Activated CD8-positive, alpha-beta memory T cell treated with anti-CD3 and anti-CD28 coated beads for 1 hour (primary cell): Measurements from ENCODE around the gene PRKAA2.
"Not testable (repeated sequence)": the region's sequence is repeated elsewhere in the genome, so short reads cannot be mapped to it uniquely, and the experiment has no call there.

Experiments
- DNase-seq, 2 donors: peaks; one replicate each; pipeline ENCODE4 v3.0.0-alpha.2; 2020; ENCODE audit warnings: low read depth in 1 of 2; ENCODE audit errors: extremely low read depth in 1 of 2

PRKAA2 gene

DNA sequence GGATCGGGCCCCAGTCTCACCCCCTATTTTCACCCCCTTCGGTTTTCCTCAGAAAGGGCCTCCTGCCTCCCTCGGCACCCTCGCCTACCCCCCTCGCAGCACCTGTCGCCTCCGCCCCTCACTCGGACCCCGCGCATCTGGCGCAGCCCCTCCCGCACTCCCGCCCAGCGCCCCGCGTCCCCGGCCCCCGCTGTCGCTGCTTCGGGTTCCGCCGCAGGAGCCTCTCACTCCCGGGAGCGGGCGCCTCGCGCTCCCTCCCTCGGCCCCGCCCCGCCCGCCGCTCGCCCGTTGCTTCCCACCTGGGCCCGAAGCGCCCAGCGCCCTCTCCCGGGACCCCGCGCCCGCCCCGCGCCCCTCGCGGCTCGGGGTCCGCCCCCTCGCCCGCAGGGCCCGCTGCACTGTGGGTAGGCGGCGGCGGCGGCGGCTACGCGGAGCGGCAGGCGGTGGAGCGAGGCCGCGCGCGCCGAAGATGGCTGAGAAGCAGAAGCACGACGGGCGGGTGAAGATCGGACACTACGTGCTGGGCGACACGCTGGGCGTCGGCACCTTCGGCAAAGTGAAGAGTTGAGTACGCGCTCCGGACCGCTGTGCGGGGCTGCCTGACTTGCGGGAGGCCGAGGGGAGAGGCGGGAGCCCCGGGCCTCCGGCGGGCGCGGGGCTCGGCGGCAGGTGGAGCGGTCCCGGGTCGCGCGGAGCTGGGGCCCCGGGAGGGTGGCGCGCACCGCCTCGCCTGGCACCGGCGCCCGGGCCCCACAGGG, at the start of gene PRKAA2:
PRKAA2 (plus strand) TSS at position 396 of the 758 bp plus-strand sequence; CDS start at position 470, 74 bp downstream.
- no peak for DNase-seq

DNA sequence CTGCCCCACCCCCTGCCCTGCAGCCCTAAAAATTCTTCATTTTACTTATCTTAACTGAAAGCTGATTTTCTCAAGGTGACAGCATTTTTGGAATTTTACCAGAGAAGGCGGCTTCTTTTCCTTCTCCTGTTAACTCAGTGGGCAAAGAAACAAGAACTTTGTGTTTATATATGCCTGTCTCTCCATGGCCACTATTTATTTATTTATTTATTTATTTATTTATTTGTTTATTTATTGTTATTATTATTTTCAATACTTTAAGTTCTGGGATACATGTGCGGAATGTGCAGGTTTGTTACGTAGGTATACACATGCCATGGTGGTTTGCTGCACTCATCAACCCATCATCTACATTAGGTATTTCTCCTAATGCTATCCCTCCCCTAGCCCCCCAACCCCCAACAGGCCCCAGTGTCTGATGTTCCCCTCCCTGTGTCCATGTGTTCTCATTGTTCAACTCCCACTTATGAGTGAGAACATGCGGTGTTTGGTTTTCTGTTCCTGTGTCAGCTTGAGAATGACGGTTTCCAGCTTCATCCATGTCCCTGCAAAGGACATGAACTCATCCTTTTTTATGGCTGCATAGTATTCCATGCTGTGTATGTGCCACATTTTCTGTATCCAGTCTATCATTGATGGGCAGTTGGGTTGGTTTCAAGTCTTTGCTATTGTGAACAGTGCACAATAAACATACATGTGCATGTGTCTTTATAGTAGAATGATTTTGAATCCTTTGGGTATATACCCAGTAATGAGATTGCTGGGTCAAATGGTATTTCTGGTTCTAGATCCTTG, 49.5 kb upstream of the PRKAA2 start:
- DNase-seq, result not testable (repeated sequence)

DNA sequence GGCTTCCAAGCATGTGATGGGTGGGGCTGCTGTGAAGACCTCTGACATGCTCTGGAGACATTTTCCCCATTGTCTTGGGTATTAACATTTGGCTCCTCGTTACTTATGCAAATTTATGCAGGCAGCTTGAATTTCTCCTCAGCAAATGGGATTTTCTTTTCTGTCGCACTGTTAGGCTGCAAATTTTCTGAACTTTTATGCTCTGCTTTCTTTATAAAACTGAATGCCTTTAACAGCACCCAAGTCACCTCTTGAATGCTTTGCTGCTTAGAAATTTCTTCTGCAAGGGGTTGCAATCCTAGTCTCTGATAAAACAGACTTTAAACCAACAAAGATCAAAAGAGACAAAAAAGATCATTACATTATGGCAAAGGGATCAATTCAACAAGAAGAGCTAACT, 35.0 kb upstream of the PRKAA2 start:
- not testable (repeated sequence) for DNase-seq

DNA sequence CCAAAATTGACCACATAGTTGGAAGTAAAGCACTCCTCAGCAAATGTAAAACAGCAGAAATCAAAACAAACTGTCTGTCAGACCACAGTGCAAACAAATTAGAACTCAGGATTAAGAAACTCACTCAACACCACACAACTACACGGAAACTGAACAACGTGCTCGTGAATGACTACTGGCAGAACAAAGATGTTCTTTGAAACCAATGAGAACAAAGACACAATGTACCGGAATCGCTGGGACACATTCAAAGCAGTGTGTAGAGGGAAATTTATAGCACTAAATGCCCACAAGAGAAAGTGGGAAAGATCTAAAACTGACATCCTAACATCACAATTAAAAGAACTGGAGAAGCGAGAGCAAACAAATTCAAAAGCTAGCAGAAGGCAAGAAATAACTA, 34.3 kb upstream of the PRKAA2 start:
- DNase-seq, result not testable (repeated sequence)

DNA sequence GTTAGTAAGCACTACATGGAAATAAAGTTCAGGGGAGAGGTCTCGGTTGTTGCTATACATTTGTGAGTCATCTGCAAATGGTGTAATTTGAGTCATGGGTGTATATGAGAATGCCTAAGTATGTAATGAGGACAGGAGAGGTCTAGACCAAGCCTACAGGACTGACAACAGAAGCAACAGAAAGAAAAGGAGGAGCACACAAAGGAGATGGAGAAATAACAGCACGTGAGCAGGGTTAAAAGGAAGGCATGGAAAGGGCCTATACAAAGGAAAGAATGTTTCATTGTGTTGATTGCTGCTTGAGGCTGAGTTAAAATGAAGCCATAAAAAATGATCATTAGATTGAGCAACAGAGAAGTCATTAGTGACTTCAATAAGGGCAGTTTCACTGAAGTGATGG, 28.0 kb upstream of the PRKAA2 start:
- DNase-seq, result no peak

DNA sequence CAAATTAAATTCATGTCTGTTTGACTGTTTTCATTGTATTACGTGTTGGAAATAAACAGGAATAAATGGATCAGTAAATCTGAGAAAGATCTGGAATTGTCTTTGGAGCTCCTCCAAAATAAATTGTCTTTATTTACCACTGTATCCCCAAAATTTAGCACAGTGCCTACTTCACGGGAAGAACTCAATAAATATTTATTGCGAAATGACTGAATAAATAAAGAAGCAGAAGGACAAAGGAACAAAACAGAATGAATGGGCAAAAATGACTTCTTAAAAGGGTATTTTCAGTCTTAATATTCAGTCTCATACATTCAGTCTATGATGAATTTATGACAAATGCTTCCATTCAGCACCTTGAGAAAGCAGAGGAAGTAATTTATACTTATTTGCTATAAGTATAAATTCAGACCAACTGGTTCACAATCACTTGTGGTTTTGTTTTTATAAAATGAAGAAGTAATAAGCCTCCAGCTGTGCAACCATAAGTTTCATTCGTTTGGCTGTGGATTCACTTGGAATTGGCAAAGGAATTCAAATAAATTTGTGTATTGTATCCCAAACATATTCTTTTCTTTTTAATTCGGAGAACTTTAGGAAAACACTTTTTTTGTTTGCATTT, 19.2 kb upstream of the PRKAA2 start:
- no peak for DNase-seq

DNA sequence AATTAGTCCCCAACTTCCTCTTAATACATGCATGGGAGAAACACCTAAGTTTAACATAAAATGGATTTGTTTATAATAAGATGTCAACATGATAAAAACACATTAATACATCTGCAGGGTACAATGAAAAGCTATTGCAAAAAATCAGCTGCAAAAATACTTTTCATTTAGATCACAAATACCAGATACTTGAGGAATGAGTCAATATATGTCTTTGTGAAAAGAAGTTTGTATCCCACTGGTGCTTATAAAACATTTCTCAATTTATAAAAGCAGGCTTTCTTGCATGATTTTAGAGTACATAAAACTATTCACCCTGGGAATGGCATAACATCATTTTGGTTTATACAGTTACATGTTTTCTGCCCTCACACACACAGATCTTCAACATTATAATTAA, 18.6 kb upstream of the PRKAA2 start:
- DNase-seq, result no peak

DNA sequence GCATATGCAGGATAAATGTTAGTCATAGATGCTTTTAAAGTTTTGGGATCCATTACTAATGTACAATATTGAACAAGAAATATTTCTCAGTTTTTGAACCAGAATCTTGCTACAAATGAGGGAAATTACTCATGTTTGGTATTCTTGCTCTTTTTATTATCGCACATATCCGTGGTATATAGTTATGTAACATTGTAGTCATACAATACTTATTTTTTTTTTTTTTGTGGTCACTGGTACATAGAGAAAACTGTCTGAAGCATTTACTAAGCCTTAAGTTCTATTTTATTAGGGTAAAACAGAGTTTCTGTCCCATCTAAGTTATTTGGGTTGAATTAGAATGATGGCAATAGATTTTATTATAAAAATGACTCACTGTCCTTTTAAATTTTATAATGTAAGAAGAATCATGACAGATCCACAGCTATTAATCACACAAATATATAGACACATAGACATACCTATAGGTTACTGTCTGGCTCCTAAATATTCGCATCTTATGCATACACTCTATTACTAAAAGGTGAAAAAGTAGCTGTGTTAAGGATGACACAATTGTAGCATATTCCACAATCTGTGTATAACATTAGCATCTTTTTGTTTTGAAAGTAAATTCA, 18.0 kb upstream of the PRKAA2 start:
- DNase-seq, result no peak

DNA sequence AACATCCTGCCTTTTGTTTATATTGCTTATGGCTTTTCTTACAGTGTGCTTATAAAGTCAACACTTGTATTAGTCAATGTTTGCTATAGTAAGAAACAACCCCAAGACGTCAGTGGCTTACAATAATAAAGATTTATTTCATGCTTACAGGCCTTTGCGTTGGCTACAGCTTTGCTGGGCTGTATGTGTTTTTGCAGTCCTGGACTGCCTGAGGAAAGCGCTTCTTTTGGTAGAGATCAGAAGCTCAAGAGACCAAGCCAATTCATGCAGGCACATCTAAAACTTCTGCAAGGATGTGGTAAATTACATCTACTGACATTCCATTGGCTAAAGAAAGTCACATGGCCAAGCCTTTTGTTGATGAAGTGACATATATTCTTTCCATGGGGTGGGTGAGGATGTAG, 17.5 kb upstream of the PRKAA2 start:
- no peak for DNase-seq

DNA sequence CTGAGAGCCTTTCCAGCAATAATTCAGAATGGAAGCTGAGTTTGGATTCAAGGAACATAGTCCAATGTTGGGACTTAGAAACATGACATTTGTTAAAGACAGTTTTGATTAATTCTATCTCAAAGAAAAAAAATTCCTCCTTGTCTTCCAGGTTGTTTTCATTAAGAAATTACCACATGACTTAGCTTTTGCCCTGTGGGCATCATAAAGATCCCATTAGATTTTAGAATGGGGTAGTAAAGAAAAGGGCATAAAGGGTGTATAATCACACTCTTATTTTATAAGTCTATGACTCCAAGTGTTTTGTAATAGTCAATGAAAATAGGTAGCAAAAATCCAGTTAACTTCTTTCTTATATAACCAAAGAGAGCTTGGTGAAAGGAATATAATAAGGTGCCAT, 14.3 kb upstream of the PRKAA2 start:
- DNase-seq, result no peak

DNA sequence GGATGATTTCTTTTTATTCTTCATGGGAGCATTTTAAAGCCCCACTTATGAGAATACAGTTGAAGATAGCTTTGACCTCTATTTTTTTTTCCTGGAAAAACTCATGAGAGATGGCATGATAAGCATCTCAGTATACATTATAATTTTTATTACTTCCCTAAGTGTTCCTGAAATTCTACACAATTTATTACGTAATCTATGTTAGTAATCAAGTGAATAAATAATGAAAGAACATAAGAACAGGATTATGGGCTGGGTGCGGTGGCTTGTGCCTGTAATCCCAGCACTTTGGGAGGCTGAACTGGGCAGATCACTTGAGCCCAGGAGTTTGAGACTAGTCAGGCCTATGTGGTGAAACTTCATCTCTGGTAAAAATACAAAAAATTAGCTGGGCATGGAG, 13.2 kb upstream of the PRKAA2 start:
- no peak for DNase-seq

DNA sequence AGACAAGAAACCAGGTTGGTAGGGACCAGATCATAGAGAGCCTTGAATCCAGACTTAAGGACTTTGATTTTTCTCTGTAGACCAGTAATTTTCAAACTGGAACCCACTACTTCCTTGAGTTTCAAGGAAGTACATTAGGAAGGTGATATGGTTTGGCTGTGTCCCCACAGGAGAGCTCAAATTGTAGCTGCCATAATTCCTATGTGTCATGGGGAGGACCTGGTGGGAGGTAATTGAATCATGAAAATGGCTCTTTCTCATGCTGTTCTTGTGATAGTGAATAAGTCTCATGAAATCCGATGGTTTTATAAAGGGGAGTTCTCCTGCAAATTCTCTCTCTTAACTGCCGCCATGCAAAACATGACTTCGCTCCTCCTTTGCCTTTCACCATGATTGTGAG, 10.1 kb upstream of the PRKAA2 start:
- no peak for DNase-seq

DNA sequence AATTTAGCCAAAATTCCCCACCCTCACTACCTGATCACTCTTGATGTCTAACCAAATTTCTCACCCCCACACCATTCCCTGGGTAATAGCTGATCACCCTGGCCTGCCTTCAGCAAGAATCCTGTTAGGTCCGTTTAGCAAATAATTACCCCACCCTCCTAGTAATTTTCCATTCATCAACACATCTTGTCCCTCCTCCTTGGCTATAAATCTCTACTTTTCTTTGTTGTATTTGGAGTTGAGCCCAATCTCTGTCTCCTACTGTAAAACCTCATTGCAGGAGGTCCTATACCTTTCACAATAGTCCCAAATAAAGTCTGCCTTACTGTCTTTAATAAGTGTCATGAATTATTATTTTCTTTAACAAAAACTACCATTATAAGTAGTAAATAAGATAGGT, 6.9 kb upstream of the PRKAA2 start:
- DNase-seq, result no peak

DNA sequence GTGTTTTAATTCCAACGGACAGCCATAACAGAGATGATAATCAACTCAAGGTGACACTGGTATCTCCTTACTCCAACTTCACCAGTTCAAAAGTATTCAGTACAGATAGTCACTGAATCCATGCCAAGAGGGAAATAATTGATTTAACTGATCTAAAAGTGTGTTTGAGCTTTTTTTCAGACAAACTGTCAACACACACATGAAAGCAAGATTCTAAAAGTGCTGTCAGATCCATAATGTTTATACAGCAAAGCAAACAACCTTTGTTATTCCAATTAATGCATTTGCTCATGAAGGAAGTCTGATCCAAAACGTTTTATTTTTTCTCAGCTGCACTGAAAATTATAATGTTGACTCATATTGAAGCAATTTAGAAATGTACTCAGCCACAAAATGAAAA, 5.9 kb upstream of the PRKAA2 start:
- DNase-seq, result no peak

DNA sequence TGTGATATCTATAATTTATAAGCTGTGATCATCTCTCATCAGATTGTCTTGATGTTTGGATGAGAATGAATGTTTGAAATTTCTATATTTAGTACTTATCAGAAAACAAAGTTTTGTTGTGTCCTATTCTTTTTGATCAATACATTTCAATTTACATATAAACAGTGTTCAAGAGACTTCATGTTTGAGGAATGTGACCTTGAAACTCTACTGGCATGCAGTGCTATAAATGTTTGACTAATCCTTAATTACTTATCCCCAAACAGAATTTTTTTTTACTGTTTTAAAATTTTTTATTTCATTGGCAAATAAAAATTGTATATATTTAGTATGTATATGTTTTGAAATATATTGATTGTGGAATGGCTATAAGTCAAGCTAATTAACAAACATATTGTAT, 1.5 kb upstream of the PRKAA2 start:
- DNase-seq, result no peak

DNA sequence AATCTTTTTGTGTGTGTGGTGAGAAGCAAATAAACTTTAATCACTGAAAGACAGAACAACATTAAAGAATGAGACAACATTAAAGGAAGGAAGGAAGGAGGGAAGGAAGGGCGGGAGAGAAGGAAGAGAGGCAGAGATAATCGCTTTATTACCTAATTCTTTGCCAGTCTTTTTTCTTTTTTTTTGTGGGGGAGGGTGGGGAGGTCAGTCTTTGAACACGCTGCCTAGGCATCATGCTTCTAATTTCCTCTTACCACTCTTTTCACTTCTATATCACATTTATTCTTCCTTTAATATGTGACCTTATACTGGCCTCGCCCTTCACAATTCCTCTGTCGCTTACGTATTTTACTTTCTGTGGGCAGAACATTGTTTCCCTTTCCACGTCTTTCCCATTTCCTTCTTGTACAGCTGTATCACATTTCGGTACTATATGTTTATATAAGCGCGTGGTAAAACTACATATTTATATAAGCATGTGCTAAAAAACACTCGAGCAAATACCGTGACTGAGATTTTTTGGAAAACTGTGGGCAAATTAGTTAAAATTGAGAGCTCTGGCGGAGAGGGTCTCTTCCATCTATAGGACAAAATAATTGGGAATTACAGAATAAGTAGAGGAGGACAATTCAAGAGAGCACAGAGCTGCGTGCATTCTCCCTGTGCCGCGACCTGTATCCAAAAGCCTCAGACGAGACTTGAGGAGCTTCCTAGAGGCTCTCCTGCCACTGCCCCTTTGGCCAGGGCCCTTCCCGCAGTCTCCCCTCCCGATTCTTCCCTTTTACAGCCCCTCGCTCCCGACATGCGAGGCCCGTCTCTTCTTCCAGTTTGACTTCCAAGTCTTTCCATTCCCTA, 823 bp upstream of the PRKAA2 start:
- DNase-seq, result no peak

DNA sequence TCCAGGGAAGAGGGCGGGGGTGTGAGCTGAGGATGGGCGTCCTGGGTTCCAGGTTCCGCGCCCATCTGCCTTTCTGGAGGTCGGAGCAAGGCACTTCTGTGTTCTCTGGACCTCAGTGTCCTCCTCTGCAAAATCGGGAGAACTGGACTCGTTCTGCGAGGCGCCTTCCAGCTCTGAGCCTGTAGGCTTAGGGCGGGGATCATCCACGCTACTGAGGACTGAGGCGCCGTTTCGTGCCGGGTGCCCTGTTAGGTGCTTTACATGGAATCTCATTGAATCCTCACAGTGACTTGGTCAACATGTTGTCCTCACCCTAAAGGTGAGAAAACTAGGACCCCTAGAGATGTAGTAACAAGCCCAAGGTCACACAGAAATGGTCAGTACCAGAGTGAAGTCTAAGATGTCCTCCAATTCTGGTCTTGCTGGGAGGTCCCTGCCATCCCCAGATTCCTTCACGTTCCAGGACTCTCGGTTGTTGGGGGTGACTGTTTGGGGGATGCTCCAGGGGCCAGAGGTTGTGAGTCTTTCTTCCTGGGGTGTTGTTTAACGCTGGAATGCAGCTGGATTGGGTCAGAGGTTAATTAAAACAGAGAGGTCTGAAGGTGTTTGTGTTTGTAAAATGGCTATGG, 677 bp downstream of the PRKAA2 start:
- DNase-seq, result no peak

DNA sequence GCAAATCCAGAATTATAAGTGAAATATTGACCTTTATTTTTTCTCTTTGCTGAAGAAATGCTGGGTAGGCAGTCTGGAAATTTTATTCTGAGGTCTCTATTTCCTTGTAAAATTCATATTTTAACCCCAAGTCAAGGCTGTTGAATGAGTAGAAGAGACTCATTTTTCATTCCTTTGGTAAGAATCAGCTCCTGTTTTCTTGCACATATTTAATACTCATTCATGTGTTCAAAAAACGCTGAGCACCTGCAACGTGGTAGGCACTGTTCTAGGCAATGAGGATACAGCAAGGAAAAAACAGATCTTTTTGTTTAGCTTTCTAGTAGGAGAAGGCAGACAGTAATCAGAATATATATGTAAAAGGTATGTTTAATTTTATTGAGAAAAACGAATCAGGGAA, 1.5 kb downstream of the PRKAA2 start:
- DNase-seq, result no peak

DNA sequence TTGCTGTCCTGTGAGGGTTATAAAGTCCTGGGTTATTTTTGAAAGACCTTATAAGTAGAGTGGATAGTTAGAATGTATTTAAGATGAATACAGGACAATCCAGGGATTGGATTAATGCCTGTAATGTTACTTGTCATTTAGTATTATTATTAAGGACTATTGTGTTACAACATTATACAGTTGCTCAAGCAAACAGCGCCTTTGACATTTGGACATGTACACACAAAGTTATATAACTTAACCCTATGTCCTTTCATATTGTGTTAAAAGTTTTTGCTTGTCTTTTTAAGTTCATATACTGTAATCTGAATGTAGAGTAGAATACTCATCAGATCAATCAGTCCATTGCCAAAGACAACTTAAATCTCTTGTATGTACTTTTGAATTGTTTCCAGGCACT, 2.0 kb downstream of the PRKAA2 start:
- DNase-seq, result no peak

DNA sequence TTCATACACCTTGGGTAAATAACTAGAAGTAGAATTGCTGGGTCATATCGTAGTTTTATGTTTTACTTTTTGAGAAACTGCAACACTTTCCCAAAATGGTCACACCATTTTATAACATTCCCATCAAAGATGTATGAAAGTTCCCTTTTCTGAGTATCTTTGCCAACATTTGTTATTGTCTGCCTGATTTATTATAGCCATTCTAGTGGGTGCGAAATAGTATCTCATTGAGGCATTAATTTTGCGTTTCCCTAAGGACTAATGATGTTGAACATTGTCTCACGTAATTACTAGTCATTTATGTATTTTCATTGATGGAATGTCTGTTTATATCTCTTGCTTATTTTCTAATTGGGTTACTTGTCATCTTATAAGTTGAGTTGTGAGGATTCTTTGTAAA, 3.4 kb downstream of the PRKAA2 start:
- no peak for DNase-seq
